ENCODE measurements around the gene TEX44. TPM values are rescaled to one million over a fixed set of nuclear protein-coding genes. Genes with fewer than 3 reads are reported as not detected.
"Not testable (repeated sequence)": the region's sequence is repeated elsewhere in the genome, so short reads cannot be mapped to it uniquely, and the experiment has no call there.

TEX44 gene
- total RNA-seq, 1 donor from 2014 or later: not detected

- ATAC-seq: no peak
- DNase-seq (ENCODE audit: missing footprints): no peak
- intact Hi-C loops (cut with DNase I): no loop called here
Measured at GRCh38 chr2:231568098-231568784, 24.4 kb upstream of the TEX44 start.

DNA sequence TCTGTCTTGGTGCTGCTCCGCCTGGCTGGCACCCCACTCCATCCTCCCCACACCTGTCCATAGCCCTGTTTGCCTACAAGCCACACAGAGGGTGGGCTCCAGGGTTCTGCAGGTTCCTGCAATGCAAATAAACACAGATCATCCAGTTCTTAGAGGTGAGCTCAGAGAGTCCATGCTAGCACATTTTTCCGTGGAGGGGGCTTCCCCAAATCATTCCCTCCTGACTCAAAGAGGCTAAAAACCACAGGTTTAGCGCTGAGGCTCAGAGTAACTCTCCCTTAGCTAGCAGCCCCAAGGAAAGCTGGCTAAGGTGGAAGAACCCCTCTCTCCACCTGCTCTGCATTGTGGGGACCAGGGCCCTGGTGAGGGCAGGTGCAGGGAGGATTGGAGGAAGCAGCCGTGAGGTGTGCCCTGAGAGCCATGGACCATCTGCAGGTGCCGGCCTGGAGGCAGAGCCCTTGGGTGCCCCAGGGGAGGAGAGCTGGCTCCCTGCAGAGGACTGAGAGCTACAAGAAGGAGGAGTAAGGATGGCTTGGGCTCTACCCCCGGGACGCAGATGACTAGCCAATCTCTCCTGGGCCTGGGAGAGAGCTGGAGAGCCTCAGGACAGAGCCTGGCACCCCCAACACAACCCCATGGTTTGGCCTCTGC is 23.8 kb upstream of the TEX44 start:
- DNase-seq (ENCODE audit: missing footprints) (no peak), ATAC-seq (no peak)
- intact Hi-C loops (cut with DNase I): no loop called here

- ATAC-seq; DNase-seq (ENCODE audit: missing footprints); intact Hi-C loops (cut with DNase I): not testable (repeated sequence)
Measured at GRCh38 chr2:231570915-231571314, 21.7 kb upstream of the TEX44 start.

DNA sequence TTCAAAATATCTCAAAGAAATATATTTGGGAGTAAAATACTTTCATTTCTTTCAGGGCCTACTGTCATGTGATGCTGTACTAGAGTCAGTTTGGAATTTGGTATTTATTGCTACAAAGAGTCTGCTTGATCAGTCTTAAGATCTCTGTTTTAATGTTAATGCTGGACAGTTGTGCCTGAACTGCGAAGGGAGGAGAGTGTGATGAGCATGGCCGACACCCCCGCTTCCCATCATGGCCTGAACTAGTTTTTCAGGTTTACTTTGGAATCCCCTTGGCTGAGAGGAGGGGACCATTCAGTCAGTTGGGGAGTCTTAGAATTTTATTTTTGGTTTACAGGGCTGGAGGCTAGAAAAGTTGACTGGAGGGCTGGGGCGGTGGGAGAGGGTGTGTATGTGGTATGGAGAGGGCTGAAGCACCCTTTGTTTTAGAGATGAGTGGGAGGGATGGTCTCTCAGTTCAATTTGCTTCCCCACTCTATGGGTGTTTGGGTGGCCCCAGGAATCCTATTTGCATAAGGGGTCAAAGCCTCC is 20.9 kb upstream of the TEX44 start:
- ATAC-seq (no peak), DNase-seq (ENCODE audit: missing footprints) (no peak)
- intact Hi-C loops (cut with DNase I): no loop called here

DNA sequence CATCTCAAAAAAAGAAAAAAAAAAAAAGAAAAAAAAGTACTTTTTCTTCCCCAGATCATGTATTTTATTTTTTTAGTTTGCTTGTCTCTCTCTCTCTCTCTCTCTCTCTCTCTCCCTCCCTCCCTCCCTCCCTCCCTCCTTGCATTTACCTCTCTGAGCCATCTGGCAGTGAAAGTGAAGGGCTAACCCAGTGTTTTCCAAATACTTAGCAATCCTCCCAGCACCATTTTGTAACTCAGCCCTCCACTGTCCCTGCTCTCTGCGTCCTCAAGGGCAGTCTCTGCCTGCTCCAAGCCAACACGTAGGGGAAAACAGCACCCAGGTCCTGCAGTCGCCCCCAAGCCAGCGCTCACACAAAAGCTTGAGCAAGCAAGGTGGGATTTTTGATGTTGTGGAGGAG is 19.6 kb upstream of the TEX44 start:
- intact Hi-C loops (cut with DNase I): no loop called here
- DNase-seq (ENCODE audit: missing footprints): no peak
- no peak for ATAC-seq

DNA sequence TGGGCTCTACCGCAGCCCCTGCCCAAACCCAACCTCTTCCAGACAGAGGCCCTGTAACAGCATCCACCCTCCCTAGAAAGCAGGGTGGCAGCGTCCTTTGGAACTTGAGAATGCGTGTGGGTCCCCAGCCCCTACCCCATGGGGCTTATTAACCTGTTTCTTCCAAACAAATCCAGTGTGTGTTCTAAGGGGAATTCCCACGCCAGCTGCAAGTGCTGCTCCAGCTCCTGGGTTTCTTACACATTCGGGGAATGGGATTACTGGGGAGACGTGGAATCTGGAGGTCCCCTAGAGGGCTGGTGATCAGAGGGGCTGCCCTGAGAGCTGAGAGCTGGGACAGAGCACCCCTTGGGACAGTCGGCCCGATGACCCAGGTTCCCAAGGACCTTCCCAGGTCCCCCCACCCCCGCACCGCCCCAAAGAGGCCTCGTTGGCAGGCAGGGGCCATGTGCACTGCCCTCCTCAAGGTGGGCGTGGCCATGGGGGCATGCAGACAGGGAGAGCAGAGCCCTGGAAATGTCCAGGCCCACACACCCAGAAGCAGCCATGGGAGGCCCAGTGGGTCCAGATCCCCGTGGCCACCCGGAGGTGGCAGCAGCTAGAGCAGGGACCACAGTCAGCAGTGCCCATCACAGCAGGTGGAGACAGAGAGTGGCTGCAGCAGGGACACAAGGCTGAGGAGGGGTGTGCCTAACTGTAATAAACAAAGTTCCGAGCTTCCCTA is 18.8 kb upstream of the TEX44 start:
- DNase-seq (ENCODE audit: missing footprints) (no peak), ATAC-seq (no peak)
- intact Hi-C loops (cut with DNase I): no loop called here

GRCh38 chr2:231575612-231576256 is 16.9 kb upstream of the TEX44 start:
- ATAC-seq: no peak
- no peak for DNase-seq (ENCODE audit: missing footprints)
- intact Hi-C loops (cut with DNase I): no loop called here

DNA sequence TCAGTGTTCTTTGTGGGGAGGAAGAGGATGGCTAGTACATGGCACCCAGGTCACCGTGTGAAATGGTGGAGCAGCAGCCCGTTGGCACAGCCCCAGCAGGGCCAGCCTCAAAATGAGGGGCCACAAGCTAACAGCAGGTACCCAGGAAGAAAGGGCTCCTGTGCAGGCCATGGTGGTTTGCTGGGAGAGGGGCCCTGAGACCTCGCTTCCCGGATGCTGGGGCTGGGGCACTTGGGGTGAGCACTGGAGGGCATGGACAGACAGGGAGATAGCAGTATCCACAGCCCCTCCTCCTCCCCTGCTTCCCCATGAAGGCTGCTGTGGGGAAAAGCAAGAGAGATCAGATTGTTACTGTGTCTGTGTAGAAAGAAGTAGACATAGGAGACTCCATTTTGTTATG is 16.2 kb upstream of the TEX44 start:
- intact Hi-C loops (cut with DNase I): no loop called here
- ATAC-seq (no peak), DNase-seq (ENCODE audit: missing footprints) (no peak)

DNA sequence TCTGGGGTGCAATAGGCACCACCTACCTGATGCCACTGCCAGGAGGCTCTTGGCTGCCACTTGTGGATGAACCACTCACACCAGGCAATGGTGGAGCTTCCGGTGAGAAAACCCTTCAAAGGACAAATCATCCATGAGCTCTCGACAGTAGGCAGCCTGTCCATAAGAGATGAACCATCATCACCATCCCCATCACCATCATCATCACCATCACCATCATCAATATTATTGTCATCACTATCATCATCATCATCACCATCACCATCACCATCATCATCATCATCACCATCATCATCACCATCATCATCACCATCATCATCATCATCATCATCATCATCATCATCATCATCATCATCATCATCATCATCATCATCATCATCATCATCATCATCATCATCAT is 14.0 kb upstream of the TEX44 start:
- intact Hi-C loops (cut with DNase I); DNase-seq (ENCODE audit: missing footprints): not testable (repeated sequence)

GRCh38 chr2:231579560-231579959 is 13.1 kb upstream of the TEX44 start:
- intact Hi-C loops (cut with DNase I): no loop called here
- no peak for DNase-seq (ENCODE audit: missing footprints)
- ATAC-seq: no peak

More for the DNA sequence above, 14.0 kb upstream of the TEX44 start:
- ATAC-seq: not testable (repeated sequence)

DNA sequence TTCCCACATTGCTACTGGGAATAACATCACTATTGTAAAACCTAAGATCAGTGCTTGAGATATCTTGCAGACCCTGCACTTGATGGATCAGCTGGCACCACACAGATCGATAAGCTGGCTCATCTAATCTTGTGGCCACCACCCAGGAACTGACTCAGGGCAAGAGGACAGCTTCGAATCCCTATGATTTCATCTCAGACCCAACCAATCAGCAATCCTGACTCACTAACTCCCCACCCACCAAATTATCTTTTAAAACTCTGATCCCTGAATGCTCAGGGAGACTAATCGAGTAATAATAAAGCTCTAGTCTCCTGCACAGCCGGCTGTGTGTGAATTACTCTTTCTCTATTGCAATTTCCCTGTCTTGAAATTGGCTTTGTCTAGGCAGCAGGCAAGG is 11.3 kb upstream of the TEX44 start:
- no peak for ATAC-seq
- intact Hi-C loops (cut with DNase I): no loop called here
- DNase-seq (ENCODE audit: missing footprints): no peak

DNA sequence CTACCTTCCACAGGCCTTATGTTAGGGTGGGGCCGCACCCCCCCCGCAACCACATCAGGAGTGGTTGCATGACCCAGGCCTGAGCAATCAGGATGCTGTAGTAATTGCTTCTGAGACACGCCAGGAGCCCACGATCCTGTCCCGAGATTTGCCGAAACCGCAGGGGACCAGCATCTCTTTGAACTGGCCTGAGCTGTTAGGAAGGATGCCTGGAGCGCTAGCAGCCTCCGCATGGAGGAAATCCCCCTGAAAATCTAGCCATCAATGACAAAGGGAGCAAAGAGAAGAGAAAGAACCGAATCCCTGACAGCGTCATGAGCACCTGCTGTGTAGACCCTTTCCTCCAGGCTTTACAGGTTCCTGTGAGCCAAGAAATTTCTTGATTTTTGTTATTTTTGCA is 8.7 kb upstream of the TEX44 start:
- intact Hi-C loops (cut with DNase I): no loop called here
- DNase-seq (ENCODE audit: missing footprints) (no peak), ATAC-seq (no peak)

DNA sequence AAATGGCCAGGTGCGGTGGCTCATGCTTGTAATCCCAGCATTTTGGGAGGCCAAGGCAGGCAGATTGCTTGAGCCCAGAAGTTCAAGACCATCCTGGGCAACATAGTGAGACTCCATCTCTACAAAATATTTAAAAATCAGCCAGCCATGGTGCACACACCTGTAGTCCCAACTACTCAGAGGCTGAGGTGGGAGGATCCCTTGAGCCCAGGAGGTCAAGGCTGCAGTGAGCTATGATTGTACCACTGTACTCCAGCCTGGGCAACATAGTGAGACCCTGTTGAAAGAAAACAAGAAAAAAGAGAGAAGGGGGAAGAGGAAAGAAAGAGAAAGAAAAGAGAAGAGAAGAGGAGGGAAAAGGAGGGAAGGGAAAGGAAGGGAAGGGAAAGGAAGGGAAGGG is 4.9 kb upstream of the TEX44 start:
- DNase-seq (ENCODE audit: missing footprints); intact Hi-C loops (cut with DNase I); ATAC-seq: not testable (repeated sequence)

DNA sequence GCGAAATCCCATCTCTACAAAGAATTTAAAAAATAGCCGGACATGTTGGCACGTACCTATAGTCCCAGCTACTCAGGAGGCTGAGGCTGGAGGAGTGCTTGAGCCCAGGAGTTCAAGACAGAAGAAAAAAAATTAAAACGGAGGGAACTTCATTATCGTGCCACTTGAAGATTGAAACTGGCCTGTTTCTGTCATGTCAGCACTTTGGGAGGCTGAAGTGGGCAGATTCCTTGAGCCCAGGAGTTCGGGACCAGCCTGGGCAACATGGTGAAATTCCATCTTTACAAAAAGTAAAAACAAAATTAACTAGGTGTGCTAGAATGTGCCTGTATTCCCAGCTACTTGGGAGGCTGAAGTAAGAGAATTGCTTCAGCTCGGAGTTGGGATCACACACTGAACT is 3.0 kb upstream of the TEX44 start:
- DNase-seq (ENCODE audit: missing footprints): no peak
- intact Hi-C loops (cut with DNase I): no loop called here
- no peak for ATAC-seq

DNA sequence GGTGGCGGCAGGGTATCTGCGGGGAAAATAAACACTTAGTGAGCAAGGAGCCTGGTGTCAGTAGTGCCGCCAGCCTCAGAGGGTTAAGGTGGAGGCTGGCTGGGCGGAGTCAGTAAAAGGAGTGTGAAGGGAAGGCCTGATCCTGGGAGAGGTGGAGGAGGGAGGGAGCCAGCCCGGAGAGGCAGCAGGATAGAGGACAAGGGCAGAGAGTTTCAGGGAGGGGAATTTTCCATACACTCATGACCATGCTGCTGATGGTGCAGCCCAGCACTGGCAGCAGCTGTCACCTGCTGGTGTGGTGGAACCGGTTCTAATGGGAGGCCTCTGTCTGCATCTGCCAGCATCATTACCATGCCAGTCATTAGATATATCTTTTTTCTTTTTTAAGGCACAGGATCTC is 2.0 kb upstream of the TEX44 start:
- intact Hi-C loops (cut with DNase I): no loop called here
- ATAC-seq (no peak), DNase-seq (ENCODE audit: missing footprints) (no peak)

DNA sequence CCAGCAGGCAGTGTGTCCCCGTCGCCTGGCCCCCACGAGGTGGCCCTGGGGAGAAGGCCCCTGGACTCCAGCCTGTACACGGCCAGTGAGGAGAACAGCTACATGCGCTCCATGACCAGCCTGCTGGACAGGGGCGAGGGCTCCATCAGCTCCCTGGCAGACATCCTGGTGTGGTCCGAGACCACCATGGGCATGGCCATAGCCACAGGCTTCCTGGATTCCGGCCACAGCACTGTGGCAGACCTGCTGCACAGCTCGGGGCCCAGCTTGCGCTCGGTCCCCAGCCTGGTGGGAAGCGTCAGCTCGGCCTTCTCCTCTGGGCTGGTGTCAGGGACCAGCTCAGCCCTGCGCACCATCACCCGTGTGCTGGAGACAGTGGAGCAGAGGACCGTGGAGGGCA is 1.0 kb downstream of the TEX44 start:
- DNase-seq (ENCODE audit: missing footprints): no peak
- no peak for ATAC-seq
- intact Hi-C loops (cut with DNase I): no loop called here

- peak; percentile 46 for ATAC-seq
- peak; percentile 71 for DNase-seq (ENCODE audit: missing footprints)
- intact Hi-C loops (cut with DNase I): no loop called here
Measured at GRCh38 chr2:231597014-231597611, 4.4 kb downstream of the TEX44 start.

DNA sequence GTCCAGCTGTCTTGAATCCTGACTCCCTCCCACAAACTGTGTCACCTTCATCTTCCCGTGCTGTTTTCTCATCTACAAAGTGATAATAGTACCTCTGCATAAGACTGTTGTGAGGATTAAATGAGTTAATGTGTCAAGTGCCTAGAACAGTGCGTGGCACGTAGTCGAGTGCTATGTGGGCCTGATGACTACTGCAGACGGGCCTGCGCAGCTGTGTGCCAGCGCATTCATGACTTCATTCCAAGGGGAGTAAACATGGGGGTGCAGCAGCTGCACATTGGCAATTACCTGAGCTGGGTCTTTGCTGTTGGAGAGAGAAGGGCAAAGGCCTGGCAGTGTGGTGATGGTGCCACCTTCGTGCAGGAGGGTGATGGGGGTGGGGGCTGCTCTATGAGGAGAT is 5.0 kb downstream of the TEX44 start:
- intact Hi-C loops (cut with DNase I): no loop called here
- ATAC-seq: no peak
- DNase-seq (ENCODE audit: missing footprints): no peak
